ENCODE measurements around the gene ABO. TPM values are rescaled to one million over a fixed set of nuclear protein-coding genes. Genes with fewer than 3 reads are reported as not detected.
A peak's percentile ranks its signal among the peaks of the same experiment; 100 is the strongest.

ABO gene
- total RNA-seq, 1 experiment from 2014 or later: 0.37 TPM

DNA sequence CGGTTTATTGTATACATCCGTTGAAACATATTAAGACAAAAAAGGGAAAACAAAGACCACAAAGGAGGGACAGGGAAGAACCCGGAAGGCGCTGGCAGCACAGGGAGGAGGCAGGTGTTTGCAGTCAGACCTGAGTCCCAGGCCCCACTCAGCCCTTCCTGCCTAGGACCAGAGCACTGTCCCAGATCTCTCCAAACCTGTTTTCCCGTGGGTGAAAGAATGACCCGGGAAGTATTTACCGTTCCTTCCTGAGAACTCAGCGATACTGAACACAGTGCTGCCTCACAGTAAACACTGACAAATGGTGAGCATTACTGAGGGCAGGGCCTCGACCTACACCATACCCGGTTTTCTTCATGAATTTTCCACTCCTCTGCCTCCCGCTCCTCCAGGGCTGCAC is 1.2 kb downstream of the ABO start:
- Mint-ChIP-seq H3K4me1 (peaks cover 0 to 2% of the 10 kb centered on the region in 2 experiments; a peak in 1 of 4 replicates), H3K27me3 (ENCODE audit: low read depth) (peaks cover 78% of the 10 kb centered on the region), H3K27ac (no peak overlapping the region), H3K9me3 (peaks cover 2 to 8% of the 10 kb centered on the region in 2 experiments; a peak in 2 of 5 replicates), H3K36me3 (ENCODE audit: insufficient read depth in 1 of 3, low read depth in 3 of 3) (peaks cover 0 to 2% (median 0%) of the 10 kb centered on the region in 3 experiments; a peak in 1 of 7 replicates), H3K4me3 (peak overlapping the region in 1 of 2 experiments; percentile 26; a peak in 3 of 5 replicates)
- Histone ChIP-seq H4K8ac (replicated peaks; ENCODE audit: insufficient read length, low read depth, low read length) (no peak overlapping the region), H2BK12ac (ENCODE audit: insufficient read length, low read depth, low read length) (no peak overlapping the region), H3T11ph (ENCODE audit: low read length) (no peak overlapping the region), H3K18ac (ENCODE audit: insufficient read length, low read depth, low read length) (no peak overlapping the region), H3K79me2 (ENCODE audit: insufficient read depth, low read length) (no peaks in the 10 kb centered on the region), H3K79me1 (ENCODE audit: insufficient read depth, low read depth, low read length, poor library complexity, severe bottlenecking) (no peaks in the 10 kb centered on the region), H3K27ac (ENCODE audit: insufficient read length, low read depth, low read length) (no peak overlapping the region), H3K23ac (ENCODE audit: insufficient read length, low read depth, low read length) (no peak overlapping the region), H2AK5ac (ENCODE audit: insufficient read length, low read length) (no peak overlapping the region), H3K4me1 (ENCODE audit: insufficient read depth, low read length) (no peaks in the 10 kb centered on the region), H3K9ac (ENCODE audit: extremely low read depth, insufficient read length, low read length) (no peak overlapping the region), H2BK5ac (ENCODE audit: insufficient read length, low read length) (no peak overlapping the region), H2AFZ (ENCODE audit: low read length) (no peak overlapping the region), H4K91ac (ENCODE audit: insufficient read length, low read depth, low read length) (no peak overlapping the region), H3K27me3 (ENCODE audit: insufficient read depth, low read length) (peaks cover 21% of the 10 kb centered on the region), H2BK20ac (ENCODE audit: low read depth, low read length, poor library complexity, severe bottlenecking) (no peak overlapping the region), H3K4me2 (ENCODE audit: insufficient read depth, insufficient read length, low read length) (no peak overlapping the region), H2BK120ac (ENCODE audit: low read depth, low read length, poor library complexity, severe bottlenecking) (no peak overlapping the region), H4K20me1 (ENCODE audit: control insufficient read depth, insufficient read depth, insufficient read length) (no peaks in the 10 kb centered on the region), H2BK15ac (ENCODE audit: low read depth, low read length) (no peak overlapping the region), H3K9me3 (ENCODE audit: control insufficient read depth, low read depth, low read length) (no peaks in the 10 kb centered on the region), H3K4ac (ENCODE audit: low read depth, low read length) (no peak overlapping the region), H3K56ac (ENCODE audit: insufficient read length, low read depth, low read length) (no peak overlapping the region), H4K5ac (ENCODE audit: insufficient read length, low read depth, low read length) (no peak overlapping the region), H3K14ac (ENCODE audit: insufficient read depth, low read length) (no peak overlapping the region), H3K23me2 (ENCODE audit: insufficient read length, low read depth, low read length, poor library complexity, severe bottlenecking) (peaks cover 3% of the 10 kb centered on the region)
- TF ChIP-seq, protein P1, sequence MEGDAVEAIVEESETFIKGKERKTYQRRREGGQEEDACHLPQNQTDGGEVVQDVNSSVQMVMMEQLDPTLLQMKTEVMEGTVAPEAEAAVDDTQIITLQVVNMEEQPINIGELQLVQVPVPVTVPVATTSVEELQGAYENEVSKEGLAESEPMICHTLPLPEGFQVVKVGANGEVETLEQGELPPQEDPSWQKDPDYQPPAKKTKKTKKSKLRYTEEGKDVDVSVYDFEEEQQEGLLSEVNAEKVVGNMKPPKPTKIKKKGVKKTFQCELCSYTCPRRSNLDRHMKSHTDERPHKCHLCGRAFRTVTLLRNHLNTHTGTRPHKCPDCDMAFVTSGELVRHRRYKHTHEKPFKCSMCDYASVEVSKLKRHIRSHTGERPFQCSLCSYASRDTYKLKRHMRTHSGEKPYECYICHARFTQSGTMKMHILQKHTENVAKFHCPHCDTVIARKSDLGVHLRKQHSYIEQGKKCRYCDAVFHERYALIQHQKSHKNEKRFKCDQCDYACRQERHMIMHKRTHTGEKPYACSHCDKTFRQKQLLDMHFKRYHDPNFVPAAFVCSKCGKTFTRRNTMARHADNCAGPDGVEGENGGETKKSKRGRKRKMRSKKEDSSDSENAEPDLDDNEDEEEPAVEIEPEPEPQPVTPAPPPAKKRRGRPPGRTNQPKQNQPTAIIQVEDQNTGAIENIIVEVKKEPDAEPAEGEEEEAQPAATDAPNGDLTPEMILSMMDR (conservative IDR thresholded peaks at IDR 0.05): no peak
- no peak for DNase-seq
- no CpG with 5 or more reads among the region's 11 CpGs for WGBS (ENCODE audit: extremely low coverage, insufficient read length, low lambda C conversion rate)

All from H9 (cell line).